Measurements from ENCODE around the gene TRPM1.

- TF ChIP-seq CTCF (IDR thresholded peaks at IDR 0.05) (no peak), CREB1 (CRISPR knock-in tag; IDR thresholded peaks at IDR 0.05) (no peak), FOXP1 (CRISPR knock-in tag; IDR thresholded peaks at IDR 0.05; ENCODE audit: borderline replicate concordance) (no peak), MAX (CRISPR knock-in tag; IDR thresholded peaks at IDR 0.05) (no peak), ESRRA (CRISPR knock-in tag; IDR thresholded peaks at IDR 0.05; ENCODE audit: borderline replicate concordance) (no peak), USF2 (CRISPR knock-in tag; IDR thresholded peaks at IDR 0.05) (no peak), ZNF512 (CRISPR knock-in tag; IDR thresholded peaks at IDR 0.05; ENCODE audit: borderline replicate concordance) (no peak), FOXP4 (CRISPR knock-in tag; IDR thresholded peaks at IDR 0.05) (no peak)
These were observed 12.0 kb downstream of the TRPM1 start for GRCh38 chr15:31089368-31090047.

Measured in WTC11 (cell line).